K562 (cell line): Measurements from ENCODE around the gene AP3M1. TPM values are rescaled to one million over a fixed set of nuclear protein-coding genes. Genes with fewer than 3 reads are reported as not detected.
A peak's percentile ranks its signal among the peaks of the same experiment; 100 is the strongest.

Experiments
- CAMTA2 ChIP-seq: fragments of 250-450 bp; sonication (Bioruptor Pico); conservative IDR thresholded peaks from 2 replicates; pipeline ENCODE4 v1.5.1; 2022
- CBFB ChIP-seq: sonication (generic); formaldehyde crosslinking; IDR thresholded peaks from 2 replicates; pipeline ENCODE4 v1.4.0; 2020; ENCODE audit warnings: mild to moderate bottlenecking, missing genetic modification reagents
- CHCHD3 ChIP-seq: fragments of 250-450 bp; sonication (Bioruptor Pico); IDR thresholded peaks from 2 replicates; pipeline ENCODE4 v2.1.2; 2022; ENCODE audit warnings: mild to moderate bottlenecking
- GATA2 ChIP-seq: sonication (generic); formaldehyde crosslinking; IDR thresholded peaks from 2 replicates; pipeline ENCODE4 v1.4.0; 2020; ENCODE audit warnings: mild to moderate bottlenecking, missing genetic modification reagents
- HMGN3 ChIP-seq: IDR thresholded peaks from 2 replicates; pipeline ENCODE4 v1.6.1; 2011; ENCODE audit warnings: borderline replicate concordance, low read depth, mild to moderate bottlenecking, mixed read lengths, low read length; ENCODE audit not compliant: insufficient read length; ENCODE audit errors: extremely low read depth
- MECOM ChIP-seq: fragments of 250-450 bp; sonication (Bioruptor Pico); IDR thresholded peaks from 2 replicates; pipeline ENCODE4 v1.8.0; 2022; ENCODE audit warnings: inconsistent platforms
- MXI1 ChIP-seq: IDR thresholded peaks from 2 replicates; pipeline ENCODE4 v1.6.1; 2011; ENCODE audit warnings: low read depth, mild to moderate bottlenecking, improper control_type of control experiment, low read length
- MYBL2 ChIP-seq, 2 experiments: fragments of 450-650 bp in 1 of 2; sonication (generic) in 1 of 2; formaldehyde crosslinking in 1 of 2; IDR thresholded peaks; 2 replicates each; pipeline versions ENCODE4 v1.6.1 to v1.8.1; 2017 to 2022; ENCODE audit warnings: borderline replicate concordance in 1 of 2, inconsistent platforms in 1 of 2, low read depth in 1 of 2, mild to moderate bottlenecking in 1 of 2, missing genetic modification reagents in 1 of 2, moderate library complexity in 1 of 2
- MYNN ChIP-seq, 2 experiments: sonication (generic); formaldehyde crosslinking in 1 of 2; IDR thresholded peaks; 2 replicates each; pipeline versions ENCODE4 v1.5.0 to v1.6.1; 2016 to 2020; ENCODE audit warnings: antibody characterized with exemption in 1 of 2, missing genetic modification reagents in 1 of 2
- NFYB ChIP-seq: IDR thresholded peaks from 2 replicates; pipeline ENCODE4 v1.6.1; 2011; ENCODE audit warnings: mild to moderate bottlenecking, moderate library complexity; ENCODE audit not compliant: insufficient read length; ENCODE audit errors: extremely low read depth
- TRIM24 ChIP-seq, 2 experiments: fragments of 450-650 bp; IDR thresholded peaks; 2 replicates each; pipeline ENCODE4 v1.6.1; 2016
- ZKSCAN3 ChIP-seq: fragments of 250-450 bp; sonication (Bioruptor Pico); IDR thresholded peaks from 2 replicates; pipeline ENCODE4 v1.4.0; 2020
- ZNF12 ChIP-seq: sonication (generic); formaldehyde crosslinking; IDR thresholded peaks from 2 replicates; pipeline ENCODE4 v1.4.0; 2020; ENCODE audit warnings: mild to moderate bottlenecking, missing genetic modification reagents
- ZSCAN32 ChIP-seq: fragments of 450-650 bp; formaldehyde crosslinking; IDR thresholded peaks from 2 replicates; pipeline ENCODE4 v1.4.0; 2020; ENCODE audit warnings: mild to moderate bottlenecking, moderate library complexity
- polyA plus RNA-seq, 8 experiments: library from polyadenylated mRNA; depleted of rRNA in 4 of 8; stranded (reverse) in 5 of 8; unstranded in 3 of 8; fragments of >200 nt; fragmentation: Nextera tagmentation in 2 of 8; fragmentation: Illumina TruSeq in 1 of 8; extraction: Ambion mirVana in 2 of 8; extraction: Trizol in 1 of 8; gene quantifications; 2 replicates each; pipeline versions ENCODE4 v1.2.1 to v1.2.3, GENCODE V29; 2011 to 2014; ENCODE audit warnings: inconsistent platforms in 1 of 8, missing spikeins in 1 of 8
- total RNA-seq, 7 experiments: library from RNA; depleted of rRNA in 6 of 7; stranded (reverse); fragments of >200 nt in 6 of 7; fragmentation: Illumina TruSeq in 2 of 7; extraction: Trizol in 2 of 7; gene quantifications; 2 replicates each; pipeline versions ENCODE4 v1.2.1 to v1.2.3, GENCODE V29; 2011 to 2021; ENCODE audit warnings: low replicate concordance in 1 of 7
- TF ChIP-seq, protein P1 (sequence below): sonication (generic); formaldehyde crosslinking; IDR thresholded peaks from 2 replicates; pipeline ENCODE4 v1.9.0; 2022; ENCODE audit warnings: mild to moderate bottlenecking, missing genetic modification reagents
- TF ChIP-seq, protein P2 (sequence below), 3 experiments: IDR thresholded peaks in 2 of 3; conservative IDR thresholded peaks in 1 of 3; 2 replicates each; pipeline ENCODE4 v1.5.1; 2011 to 2012; ENCODE audit warnings: low read length in 3 of 3, mild to moderate bottlenecking in 3 of 3, control low read depth in 2 of 3, improper control_type of control experiment in 1 of 3, inconsistent platforms in 1 of 3, low read depth in 1 of 3, mixed read lengths in 1 of 3, moderate library complexity in 1 of 3; ENCODE audit not compliant: insufficient read depth in 2 of 3
- TF ChIP-seq, protein P3 (sequence below): sonication (generic); formaldehyde crosslinking; IDR thresholded peaks from 2 replicates; pipeline ENCODE4 v1.8.0; 2022; ENCODE audit warnings: missing genetic modification reagents, mild to moderate bottlenecking, borderline replicate concordance
- TF ChIP-seq, protein P4 (sequence below): IDR thresholded peaks from 2 replicates; pipeline ENCODE4 v1.6.1; 2011; ENCODE audit warnings: borderline replicate concordance, low read depth, mild to moderate bottlenecking, moderate library complexity, low read length; ENCODE audit not compliant: insufficient read depth, poor library complexity, severe bottlenecking
- TF ChIP-seq, protein P5 (sequence below): fragments of 200-800 bp; sonication (Bioruptor generic); IDR thresholded peaks from 2 replicates; pipeline ENCODE4 v1.6.1; 2017; ENCODE audit warnings: missing genetic modification characterization, missing compliant biosample characterization

Gene AP3M1
- total and polyA plus RNA-seq, 9 of the 15 experiments (the other 6 are each of a cell fraction or from before 2014, with no cell fraction given): 44.3 to 135 (median 67.6) TPM

DNA sequence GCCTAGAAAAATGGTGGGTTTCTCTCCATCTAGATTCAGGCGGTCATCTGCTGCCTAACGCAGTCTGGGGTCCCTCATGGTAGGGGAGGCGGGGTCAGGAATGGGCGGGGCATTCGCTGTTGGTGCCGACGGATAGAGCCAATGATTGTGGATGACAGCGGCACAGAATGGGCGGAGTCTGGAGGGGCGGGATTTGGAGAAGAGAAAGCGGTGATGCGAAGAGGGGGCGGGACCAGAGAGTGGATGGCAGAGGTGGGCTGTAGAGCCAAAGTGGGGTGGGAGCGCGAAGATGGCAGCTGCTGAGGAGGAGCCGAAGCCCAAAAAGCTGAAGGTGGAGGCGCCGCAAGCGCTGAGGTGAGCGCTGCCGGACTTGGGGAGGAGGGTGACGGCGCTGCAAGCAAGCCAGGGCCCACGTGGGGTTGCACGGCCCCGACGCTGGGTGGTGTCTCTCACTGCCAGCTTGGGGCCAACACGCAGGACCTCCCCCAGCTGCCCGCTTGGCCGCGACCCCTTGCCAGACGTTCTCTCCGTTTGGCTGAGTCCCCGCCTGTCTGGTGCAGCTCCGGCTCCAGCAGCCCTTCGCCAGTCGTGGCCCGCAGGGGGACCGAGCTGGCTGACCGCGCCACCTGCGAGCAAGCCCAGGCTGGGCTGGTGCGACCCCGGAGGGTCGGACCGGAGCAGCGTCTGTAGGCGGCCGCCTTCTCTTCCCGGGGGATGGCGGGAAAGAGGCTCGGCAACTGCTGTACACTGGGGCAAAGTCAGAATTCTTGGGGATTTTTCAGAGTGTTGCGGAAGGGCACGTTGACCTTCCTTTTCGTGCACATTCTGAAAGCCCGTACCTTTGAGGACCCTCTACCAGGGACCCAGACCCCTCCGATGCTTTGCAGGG lies 606 bp upstream of the AP3M1 start, which contains the start of gene ADK (continued):
- TF ChIP-seq MYBL2 (IDR thresholded peaks at IDR 0.05; ENCODE audit: low read depth) (no peak), MYBL2 (CRISPR knock-in tag; IDR thresholded peaks at IDR 0.05; ENCODE audit: borderline replicate concordance) (no peak), MYNN (IDR thresholded peaks at IDR 0.05) (peak; percentile 31; the same call in 1 of the 2 replicates), MYNN (CRISPR knock-in tag; IDR thresholded peaks at IDR 0.05) (no peak), ZSCAN32 (CRISPR knock-in tag) (0 out of 2 replicates have a peak, but pooled peaks have one; percentile 36), ZNF12 (CRISPR knock-in tag) (peak; percentile 85), CHCHD3 (CRISPR knock-in tag) (no peak), CBFB (CRISPR knock-in tag) (peak; percentile 88), MECOM (CRISPR knock-in tag) (no peak), CAMTA2 (CRISPR knock-in tag) (0 out of 2 replicates have a peak, but pooled peaks have one; percentile 26), NFYB (no peak), GATA2 (CRISPR knock-in tag) (peak; percentile 87), HMGN3 (peak; percentile 76), TRIM24 (IDR thresholded peaks at IDR 0.05) (no peak; a peak in 1 of 4 replicates), MXI1 (peak; percentile 95), ZKSCAN3 (no peak)
- TF ChIP-seq, protein P1, sequence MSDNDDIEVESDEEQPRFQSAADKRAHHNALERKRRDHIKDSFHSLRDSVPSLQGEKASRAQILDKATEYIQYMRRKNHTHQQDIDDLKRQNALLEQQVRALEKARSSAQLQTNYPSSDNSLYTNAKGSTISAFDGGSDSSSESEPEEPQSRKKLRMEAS (CRISPR knock-in tag): peak; percentile 94
- TF ChIP-seq, protein P2, sequence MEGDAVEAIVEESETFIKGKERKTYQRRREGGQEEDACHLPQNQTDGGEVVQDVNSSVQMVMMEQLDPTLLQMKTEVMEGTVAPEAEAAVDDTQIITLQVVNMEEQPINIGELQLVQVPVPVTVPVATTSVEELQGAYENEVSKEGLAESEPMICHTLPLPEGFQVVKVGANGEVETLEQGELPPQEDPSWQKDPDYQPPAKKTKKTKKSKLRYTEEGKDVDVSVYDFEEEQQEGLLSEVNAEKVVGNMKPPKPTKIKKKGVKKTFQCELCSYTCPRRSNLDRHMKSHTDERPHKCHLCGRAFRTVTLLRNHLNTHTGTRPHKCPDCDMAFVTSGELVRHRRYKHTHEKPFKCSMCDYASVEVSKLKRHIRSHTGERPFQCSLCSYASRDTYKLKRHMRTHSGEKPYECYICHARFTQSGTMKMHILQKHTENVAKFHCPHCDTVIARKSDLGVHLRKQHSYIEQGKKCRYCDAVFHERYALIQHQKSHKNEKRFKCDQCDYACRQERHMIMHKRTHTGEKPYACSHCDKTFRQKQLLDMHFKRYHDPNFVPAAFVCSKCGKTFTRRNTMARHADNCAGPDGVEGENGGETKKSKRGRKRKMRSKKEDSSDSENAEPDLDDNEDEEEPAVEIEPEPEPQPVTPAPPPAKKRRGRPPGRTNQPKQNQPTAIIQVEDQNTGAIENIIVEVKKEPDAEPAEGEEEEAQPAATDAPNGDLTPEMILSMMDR (IDR thresholded peaks at IDR 0.05 in 2 of 3, conservative IDR thresholded peaks at IDR 0.05 in 1 of 3; ENCODE audit: insufficient read depth in 2 of 3, low read depth in 1 of 3, low read length in 3 of 3): peak; percentile 39 to 48 (median 43); a peak in 5 of 6 replicates
- TF ChIP-seq, protein P3, sequence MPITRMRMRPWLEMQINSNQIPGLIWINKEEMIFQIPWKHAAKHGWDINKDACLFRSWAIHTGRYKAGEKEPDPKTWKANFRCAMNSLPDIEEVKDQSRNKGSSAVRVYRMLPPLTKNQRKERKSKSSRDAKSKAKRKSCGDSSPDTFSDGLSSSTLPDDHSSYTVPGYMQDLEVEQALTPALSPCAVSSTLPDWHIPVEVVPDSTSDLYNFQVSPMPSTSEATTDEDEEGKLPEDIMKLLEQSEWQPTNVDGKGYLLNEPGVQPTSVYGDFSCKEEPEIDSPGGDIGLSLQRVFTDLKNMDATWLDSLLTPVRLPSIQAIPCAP: no peak
- TF ChIP-seq, protein P4, sequence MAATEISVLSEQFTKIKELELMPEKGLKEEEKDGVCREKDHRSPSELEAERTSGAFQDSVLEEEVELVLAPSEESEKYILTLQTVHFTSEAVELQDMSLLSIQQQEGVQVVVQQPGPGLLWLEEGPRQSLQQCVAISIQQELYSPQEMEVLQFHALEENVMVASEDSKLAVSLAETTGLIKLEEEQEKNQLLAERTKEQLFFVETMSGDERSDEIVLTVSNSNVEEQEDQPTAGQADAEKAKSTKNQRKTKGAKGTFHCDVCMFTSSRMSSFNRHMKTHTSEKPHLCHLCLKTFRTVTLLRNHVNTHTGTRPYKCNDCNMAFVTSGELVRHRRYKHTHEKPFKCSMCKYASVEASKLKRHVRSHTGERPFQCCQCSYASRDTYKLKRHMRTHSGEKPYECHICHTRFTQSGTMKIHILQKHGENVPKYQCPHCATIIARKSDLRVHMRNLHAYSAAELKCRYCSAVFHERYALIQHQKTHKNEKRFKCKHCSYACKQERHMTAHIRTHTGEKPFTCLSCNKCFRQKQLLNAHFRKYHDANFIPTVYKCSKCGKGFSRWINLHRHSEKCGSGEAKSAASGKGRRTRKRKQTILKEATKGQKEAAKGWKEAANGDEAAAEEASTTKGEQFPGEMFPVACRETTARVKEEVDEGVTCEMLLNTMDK: peak; percentile 57
- TF ChIP-seq, protein P5, sequence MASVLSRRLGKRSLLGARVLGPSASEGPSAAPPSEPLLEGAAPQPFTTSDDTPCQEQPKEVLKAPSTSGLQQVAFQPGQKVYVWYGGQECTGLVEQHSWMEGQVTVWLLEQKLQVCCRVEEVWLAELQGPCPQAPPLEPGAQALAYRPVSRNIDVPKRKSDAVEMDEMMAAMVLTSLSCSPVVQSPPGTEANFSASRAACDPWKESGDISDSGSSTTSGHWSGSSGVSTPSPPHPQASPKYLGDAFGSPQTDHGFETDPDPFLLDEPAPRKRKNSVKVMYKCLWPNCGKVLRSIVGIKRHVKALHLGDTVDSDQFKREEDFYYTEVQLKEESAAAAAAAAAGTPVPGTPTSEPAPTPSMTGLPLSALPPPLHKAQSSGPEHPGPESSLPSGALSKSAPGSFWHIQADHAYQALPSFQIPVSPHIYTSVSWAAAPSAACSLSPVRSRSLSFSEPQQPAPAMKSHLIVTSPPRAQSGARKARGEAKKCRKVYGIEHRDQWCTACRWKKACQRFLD (CRISPR knock-in tag): no peak
